Measurements from ENCODE around the gene CEMP1. TPM values are rescaled to one million over a fixed set of nuclear protein-coding genes. Genes with fewer than 3 reads are reported as not detected.
A peak's percentile ranks its signal among the peaks of the same experiment; 100 is the strongest.

Gene CEMP1
- polyA plus RNA-seq, 4 donors = 0.66 to 23.1 (median 1.1) TPM

DNA sequence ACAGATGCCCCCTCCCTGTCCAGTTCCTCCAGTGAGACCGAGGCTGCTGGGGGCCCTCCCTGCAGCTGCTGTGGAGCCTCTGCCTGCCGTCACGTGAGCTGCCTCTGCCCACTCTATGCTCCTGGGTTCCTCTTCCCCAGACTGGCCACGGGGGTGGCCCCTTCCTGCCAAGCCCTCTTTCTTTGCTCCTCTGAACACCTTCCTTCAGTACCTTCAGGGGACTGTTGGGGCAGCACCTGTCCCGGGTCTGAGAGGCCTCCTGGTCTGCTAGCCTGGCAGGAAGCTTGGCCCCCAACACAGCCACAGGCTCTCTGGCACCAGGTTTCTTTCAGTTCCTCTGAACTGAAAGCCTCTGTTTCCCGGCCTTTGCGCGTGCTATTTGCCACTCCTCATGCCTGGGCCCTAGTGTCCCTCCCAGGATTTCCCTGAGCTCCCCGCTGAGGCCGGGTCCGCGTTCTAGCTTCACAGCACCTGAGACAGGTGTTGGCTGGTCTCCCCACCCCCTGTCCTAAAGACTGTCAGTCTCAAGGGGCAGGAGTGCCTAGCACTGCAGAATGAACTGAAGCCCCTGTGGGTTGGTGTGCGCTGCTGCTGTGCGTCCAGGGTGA, 24.1 kb downstream of the CEMP1 start:
- FAIRE-seq (no peak), DNase-seq (no peak)
- Histone ChIP-seq H3K36me3 (ENCODE audit: control insufficient read depth in 3 of 3, insufficient read depth in 2 of 3, low read depth in 1 of 3, low read length in 3 of 3) (peaks cover 0 to 24% (median 0%) of the 10 kb centered on the region in 3 donors), H3K4me1 (ENCODE audit: control insufficient read depth in 3 of 3, insufficient read depth in 2 of 3, low read depth in 1 of 3, low read length in 2 of 3) (peaks cover 0 to 22% (median 0%) of the 10 kb centered on the region in 3 donors), H3K27ac (ENCODE audit: low read depth in 1 of 3, low read length in 2 of 3) (peak overlapping the region in 1 of 3 donors; percentile 80), H3K27me3 (ENCODE audit: control insufficient read depth in 3 of 3, insufficient read depth in 3 of 3, low read length in 3 of 3) (no peaks in the 10 kb centered on the region), H3K4me3 (ENCODE audit: low read depth in 1 of 3, low read length in 3 of 3) (no peak overlapping the region), H3K9me3 (ENCODE audit: control insufficient read depth in 2 of 2, insufficient read depth in 1 of 2, low read depth in 1 of 2, low read length in 1 of 2) (no peaks in the 10 kb centered on the region)
- 75 to 84% (median 78%) methylated on average over 13 to 14 of the region's 14 CpGs for WGBS, 3 donors

GRCh38 chr16:2505695-2506094, 25.5 kb downstream of the CEMP1 start:
- H3K4me1 ChIP-seq (ENCODE audit: control insufficient read depth in 3 of 3, insufficient read depth in 2 of 3, low read depth in 1 of 3, low read length in 2 of 3) = peaks cover 0 to 21% (median 0%) of the 10 kb centered on the region in 3 donors
- H3K9me3 ChIP-seq (ENCODE audit: control insufficient read depth in 2 of 2, insufficient read depth in 1 of 2, low read depth in 1 of 2, low read length in 1 of 2) = no peaks in the 10 kb centered on the region
- FAIRE-seq (no peak), DNase-seq (no peak)
- H3K27me3 ChIP-seq (ENCODE audit: control insufficient read depth in 3 of 3, insufficient read depth in 3 of 3, low read length in 3 of 3) = no peaks in the 10 kb centered on the region
- no peak overlapping the region for H3K27ac ChIP-seq (ENCODE audit: low read depth in 1 of 3, low read length in 2 of 3)
- H3K36me3 ChIP-seq (ENCODE audit: control insufficient read depth in 3 of 3, insufficient read depth in 2 of 3, low read depth in 1 of 3, low read length in 3 of 3) = peaks cover 0 to 33% (median 0%) of the 10 kb centered on the region in 3 donors
- 91 to 92% (median 92%) methylated on average over 14 of the region's 14 CpGs for WGBS, 3 donors
- H3K4me3 ChIP-seq (ENCODE audit: low read depth in 1 of 3, low read length in 3 of 3) = no peak overlapping the region

DNA sequence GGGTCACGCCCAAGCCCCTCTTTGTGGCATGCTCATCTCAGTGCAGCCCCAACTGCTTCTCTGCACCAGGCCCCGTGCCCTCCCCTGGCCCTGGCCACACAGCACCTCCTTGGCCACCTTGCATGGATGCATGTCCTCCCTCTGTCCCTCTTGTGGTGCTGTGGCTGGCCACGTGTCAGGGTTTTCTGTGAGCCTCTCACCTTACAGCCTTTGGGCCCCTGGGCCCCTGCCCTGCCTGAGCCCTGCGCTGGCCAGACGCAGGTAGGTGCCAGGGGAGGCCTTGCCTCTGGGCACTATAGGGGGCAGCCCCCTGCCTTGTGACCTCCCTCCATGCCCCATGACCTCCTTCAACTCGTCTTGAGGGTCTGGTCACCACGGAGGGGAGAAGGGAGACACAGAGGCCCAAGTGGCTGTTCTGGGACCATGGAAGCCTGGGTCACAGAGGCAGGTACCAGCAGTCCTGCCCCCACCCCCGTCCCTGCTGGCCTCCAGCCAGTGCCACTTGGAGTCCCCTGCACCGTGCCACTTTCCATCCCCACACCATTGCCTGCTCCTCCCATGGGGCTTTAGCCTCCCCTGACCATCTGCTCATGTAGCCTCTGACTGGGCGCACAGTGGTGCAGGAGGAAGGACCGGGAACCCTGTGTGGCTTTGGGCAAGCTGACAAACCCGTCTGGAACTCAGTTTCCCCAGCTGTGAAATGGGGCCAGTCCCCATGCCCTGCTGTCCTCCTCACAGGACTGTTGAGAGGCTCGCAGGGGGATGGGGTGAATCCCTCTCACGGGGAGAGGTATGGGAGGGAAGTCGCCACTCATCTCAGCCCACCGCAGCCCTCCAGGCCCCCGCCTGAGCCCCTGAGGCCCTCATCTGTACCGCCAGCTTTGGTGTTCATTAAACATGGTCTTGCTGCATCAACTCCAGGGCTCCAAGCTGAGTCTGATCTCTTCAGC, 29.0 kb downstream of the CEMP1 start:
- no peaks in the 10 kb centered on the region for H3K27me3 ChIP-seq (ENCODE audit: control insufficient read depth in 3 of 3, insufficient read depth in 3 of 3, low read length in 3 of 3)
- 84 to 85% (median 84%) methylated on average over 17 to 18 of the region's 18 CpGs for WGBS, 3 donors
- H3K36me3 ChIP-seq (ENCODE audit: control insufficient read depth in 3 of 3, insufficient read depth in 2 of 3, low read depth in 1 of 3, low read length in 3 of 3) = peaks cover 0 to 55% (median 0%) of the 10 kb centered on the region in 3 donors
- FAIRE-seq = no peak
- no peak for DNase-seq
- no peak overlapping the region for H3K4me3 ChIP-seq (ENCODE audit: low read depth in 1 of 3, low read length in 3 of 3)
- H3K4me1 ChIP-seq (ENCODE audit: control insufficient read depth in 3 of 3, insufficient read depth in 2 of 3, low read depth in 1 of 3, low read length in 2 of 3) = peaks cover 0 to 21% (median 0%) of the 10 kb centered on the region in 3 donors
- no peaks in the 10 kb centered on the region for H3K9me3 ChIP-seq (ENCODE audit: control insufficient read depth in 2 of 2, insufficient read depth in 1 of 2, low read depth in 1 of 2, low read length in 1 of 2)
- H3K27ac ChIP-seq (ENCODE audit: low read depth in 1 of 3, low read length in 2 of 3) = peak overlapping the region in 1 of 3 donors; percentile 24

GRCh38 chr16:2500918-2501750, 30.1 kb downstream of the CEMP1 start:
- 38 to 42% (median 40%) methylated on average over 21 to 23 of the region's 23 CpGs for WGBS, 3 donors

GRCh38 chr16:2500430-2500917, 30.7 kb downstream of the CEMP1 start:
- Histone ChIP-seq H3K9me3 (ENCODE audit: control insufficient read depth in 2 of 2, insufficient read depth in 1 of 2, low read depth in 1 of 2, low read length in 1 of 2) (no peaks in the 10 kb centered on the region), H3K27ac (ENCODE audit: low read depth in 1 of 3, low read length in 2 of 3) (no peak overlapping the region), H3K4me3 (ENCODE audit: low read depth in 1 of 3, low read length in 3 of 3) (no peak overlapping the region), H3K27me3 (ENCODE audit: control insufficient read depth in 3 of 3, insufficient read depth in 3 of 3, low read length in 3 of 3) (no peaks in the 10 kb centered on the region), H3K4me1 (ENCODE audit: control insufficient read depth in 3 of 3, insufficient read depth in 2 of 3, low read depth in 1 of 3, low read length in 2 of 3) (peaks cover 0 to 21% (median 0%) of the 10 kb centered on the region in 3 donors), H3K36me3 (ENCODE audit: control insufficient read depth in 3 of 3, insufficient read depth in 2 of 3, low read depth in 1 of 3, low read length in 3 of 3) (peaks cover 0 to 65% (median 3%) of the 10 kb centered on the region in 3 donors)
- 86 to 93% (median 90%) methylated on average over 19 to 20 of the region's 20 CpGs for WGBS, 3 donors
- no peak for FAIRE-seq
- no peak for DNase-seq

More at GRCh38 chr16:2500918-2501750, 30.1 kb downstream of the CEMP1 start:
- H3K4me3 ChIP-seq (ENCODE audit: low read depth in 1 of 3, low read length in 3 of 3) = peak overlapping the region in 1 of 3 donors; percentile 20
- H3K27me3 ChIP-seq (ENCODE audit: control insufficient read depth in 3 of 3, insufficient read depth in 3 of 3, low read length in 3 of 3) = no peaks in the 10 kb centered on the region
- DNase-seq = peak; percentile 64 to 92
- FAIRE-seq = no peak
- no peak overlapping the region for H3K27ac ChIP-seq (ENCODE audit: low read depth in 1 of 3, low read length in 2 of 3)
- no peaks in the 10 kb centered on the region for H3K9me3 ChIP-seq (ENCODE audit: control insufficient read depth in 2 of 2, insufficient read depth in 1 of 2, low read depth in 1 of 2, low read length in 1 of 2)
- peaks cover 0 to 21% (median 0%) of the 10 kb centered on the region in 3 donors for H3K4me1 ChIP-seq (ENCODE audit: control insufficient read depth in 3 of 3, insufficient read depth in 2 of 3, low read depth in 1 of 3, low read length in 2 of 3)
- H3K36me3 ChIP-seq (ENCODE audit: control insufficient read depth in 3 of 3, insufficient read depth in 2 of 3, low read depth in 1 of 3, low read length in 3 of 3) = peaks cover 0 to 61% (median 3%) of the 10 kb centered on the region in 3 donors

DNA sequence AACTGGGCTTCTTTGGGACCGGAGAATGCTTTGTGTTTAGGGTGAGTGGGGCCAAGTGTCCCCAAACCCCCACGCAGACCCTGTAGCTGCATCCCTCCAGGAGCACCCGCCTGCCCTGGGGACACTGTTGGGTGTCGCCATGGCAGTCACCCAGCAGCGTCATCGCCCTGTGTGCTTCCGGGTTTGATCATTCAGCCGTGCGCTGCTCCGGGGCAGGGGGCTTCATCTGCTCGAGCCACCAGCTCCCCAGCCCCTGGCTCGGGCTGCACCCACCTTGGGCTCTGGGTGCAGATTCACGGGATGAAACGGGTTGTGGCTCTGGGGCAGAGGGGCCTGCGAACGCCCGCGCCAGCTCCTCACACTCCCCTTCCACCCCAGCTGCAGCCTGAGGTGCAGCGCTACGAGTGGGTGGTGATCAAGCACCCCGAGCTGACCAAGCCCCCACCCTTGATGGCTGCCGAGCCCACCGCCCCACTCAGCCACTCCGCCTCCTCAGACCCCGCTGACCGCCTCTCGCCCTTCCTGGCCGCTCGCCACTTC, 31.2 kb downstream of the CEMP1 start:
- DNase-seq (no peak), FAIRE-seq (no peak)
- no peak overlapping the region for H3K4me3 ChIP-seq (ENCODE audit: low read depth in 1 of 3, low read length in 3 of 3)
- peaks cover 0 to 65% (median 3%) of the 10 kb centered on the region in 3 donors for H3K36me3 ChIP-seq (ENCODE audit: control insufficient read depth in 3 of 3, insufficient read depth in 2 of 3, low read depth in 1 of 3, low read length in 3 of 3)
- H3K27ac ChIP-seq (ENCODE audit: low read depth in 1 of 3, low read length in 2 of 3) = no peak overlapping the region
- WGBS, 3 donors = 93 to 96% (median 94%) methylated on average over 28 to 29 of the region's 29 CpGs
- no peaks in the 10 kb centered on the region for H3K27me3 ChIP-seq (ENCODE audit: control insufficient read depth in 3 of 3, insufficient read depth in 3 of 3, low read length in 3 of 3)
- no peaks in the 10 kb centered on the region for H3K9me3 ChIP-seq (ENCODE audit: control insufficient read depth in 2 of 2, insufficient read depth in 1 of 2, low read depth in 1 of 2, low read length in 1 of 2)
- H3K4me1 ChIP-seq (ENCODE audit: control insufficient read depth in 3 of 3, insufficient read depth in 2 of 3, low read depth in 1 of 3, low read length in 2 of 3) = peaks cover 0 to 21% (median 0%) of the 10 kb centered on the region in 3 donors

DNA sequence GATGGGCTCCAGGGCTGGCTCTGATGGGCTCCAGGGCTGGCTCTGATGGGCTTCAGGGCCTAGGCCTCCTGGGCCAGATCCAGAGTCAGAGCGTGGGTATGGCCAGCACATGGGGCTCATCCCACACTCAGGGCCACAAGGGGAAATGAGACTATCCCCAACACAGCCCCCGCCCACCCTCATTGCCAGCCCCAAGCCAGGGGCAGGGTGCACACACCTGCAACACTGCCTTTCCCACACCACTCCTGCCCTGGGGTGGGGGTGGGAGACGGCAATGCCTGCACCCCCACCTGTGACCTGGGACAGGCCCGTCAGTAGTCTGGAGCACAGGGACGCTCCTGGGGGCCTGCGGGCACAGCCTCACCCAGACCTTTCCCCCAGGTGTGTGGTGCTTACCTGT, 31.8 kb downstream of the CEMP1 start:
- Histone ChIP-seq H3K9me3 (ENCODE audit: control insufficient read depth in 2 of 2, insufficient read depth in 1 of 2, low read depth in 1 of 2, low read length in 1 of 2) (no peaks in the 10 kb centered on the region), H3K36me3 (ENCODE audit: control insufficient read depth in 3 of 3, insufficient read depth in 2 of 3, low read depth in 1 of 3, low read length in 3 of 3) (peaks cover 0 to 65% (median 3%) of the 10 kb centered on the region in 3 donors), H3K4me3 (ENCODE audit: low read depth in 1 of 3, low read length in 3 of 3) (no peak overlapping the region), H3K4me1 (ENCODE audit: control insufficient read depth in 3 of 3, insufficient read depth in 2 of 3, low read depth in 1 of 3, low read length in 2 of 3) (peaks cover 0 to 21% (median 0%) of the 10 kb centered on the region in 3 donors), H3K27ac (ENCODE audit: low read depth in 1 of 3, low read length in 2 of 3) (no peak overlapping the region), H3K27me3 (ENCODE audit: control insufficient read depth in 3 of 3, insufficient read depth in 3 of 3, low read length in 3 of 3) (no peaks in the 10 kb centered on the region)
- FAIRE-seq = no peak
- DNase-seq = no peak
- WGBS, 3 donors = 86 to 98% (median 91%) methylated on average over 6 of the region's 6 CpGs
